Ovary (tissue), 9 donors: Measurements from ENCODE around the gene SIRT1. TPM values are rescaled to one million over a fixed set of nuclear protein-coding genes. Genes with fewer than 3 reads are reported as not detected.
"Not testable (repeated sequence)": the region's sequence is repeated elsewhere in the genome, so short reads cannot be mapped to it uniquely, and the experiment has no call there.

ENCODE experiments used
- DNase-seq, 5 donors: peaks; one replicate each; pipeline ENCODE4 v3.0.0-alpha.2; 2019 to 2020
- H3K27ac ChIP-seq, 2 donors: fragments of 200-600 bp; one replicate each; pipeline versions ENCODE4 v1.5.1 to v1.8.0; 2019 to 2022
- H3K27me3 ChIP-seq: fragments of 200-600 bp; one replicate; pipeline ENCODE4 v1.8.0; 2022
- H3K36me3 ChIP-seq: fragments of 200-600 bp; sonication (generic); one replicate; pipeline ENCODE4 v1.5.1; 2019
- H3K4me1 ChIP-seq: one replicate; pipeline ENCODE4 v1.8.1; 2013; ENCODE audit warnings: mild to moderate bottlenecking, moderate library complexity; ENCODE audit not compliant: insufficient read depth
- H3K4me3 ChIP-seq: fragments of 200-600 bp; sonication (generic); one replicate; pipeline ENCODE4 v1.5.1; 2017
- H3K9me3 ChIP-seq, 2 donors: fragments of 200-600 bp in 1 of 2; sonication (generic) in 1 of 2; one replicate each; pipeline versions ENCODE4 v1.5.1 to v1.8.1; 2013 to 2019; ENCODE audit warnings: mild to moderate bottlenecking in 1 of 2, moderate library complexity in 1 of 2
- CTCF ChIP-seq, 3 donors: fragments of 450-650 bp in 2 of 3; fragments of 200-600 bp in 1 of 3; IDR thresholded peaks; one replicate each; pipeline versions ENCODE4 v1.5.1 to v1.8.0; 2016 to 2022; ENCODE audit warnings: antibody characterized with exemption in 3 of 3, mild to moderate bottlenecking in 1 of 3
- EP300 ChIP-seq: sonication (generic); formaldehyde crosslinking; IDR thresholded peaks from one replicate; pipeline ENCODE4 v1.6.1; 2017; ENCODE audit warnings: antibody characterized with exemption
- POLR2A ChIP-seq: fragments of 450-650 bp; IDR thresholded peaks from one replicate; pipeline ENCODE4 v1.6.1; 2017; ENCODE audit warnings: antibody characterized with exemption, mild to moderate bottlenecking, moderate library complexity
- WGBS, 3 donors: extraction: QIAGEN DNeasy Blood & Tissue Kit in 1 of 3; methylation state at CpG; one replicate each; pipeline versions ENCODE4 v1.1.5 to v1.1.7; 2013 to 2017; 5-methylcytosine and 5-hydroxymethylcytosine counted together
- intact Hi-C, 4 donors: fragments of 100-400 bp; cut with DNase I; formaldehyde crosslinking; loops; one replicate each; pipeline versions ENCODE4 v1.11.0 to v1.15.1; 2022 to 2023
- polyA plus RNA-seq, 2 donors: library from polyadenylated mRNA; stranded (reverse); fragments of 200-250 nt in 1 of 2; fragments of 350-450 nt in 1 of 2; fragmentation: Illumina TruSeq in 1 of 2; extraction: RNeasy Lipid Tissue Mini Kit (QIAGEN cat#74804) in 1 of 2; gene quantifications; one replicate each; pipeline ENCODE4 v1.2.3, GENCODE V29; 2013 to 2014
- small RNA-seq: library from RNA; depleted of rRNA; stranded (forward); fragments of <200 nt; gene quantifications from one replicate; pipeline ENCODE3, GENCODE V24; 2016
- total RNA-seq, 7 donors: library from RNA; depleted of rRNA in 2 of 7; stranded (reverse); fragments of >200 nt in 2 of 7; fragmentation: NEBNext Ultra II Directional in 3 of 7; extraction: Animal tissue kit (Norgen Biotek cat#: 25700) in 3 of 7; gene quantifications; one replicate each; pipeline versions ENCODE4 v1.1.0 to v1.2.4, GENCODE V29; 2016 to 2023
- donor health status: DM: no; HTN: no; CAD: no; lungs with moderate emphysema.
- donor health status: DM: no; HTN: no; CAD: no.
- donor health status: Bipolar disorder and iron deficiency.
- donor health status: DM: yes; HTN: yes; CAD: no.
- donor health status: DM: no; HTN: no; CAD: no.
- donor health status: DM: yes; HTN: yes; CAD: no.

SIRT1 gene
- total and polyA plus RNA-seq, 9 donors = 21.5 to 38.5 (median 31.2) TPM

GRCh38 chr10:67955614-67956013 is 71.2 kb downstream of the SIRT1 start:
- 97% methylated on average over 6 of the region's 6 CpGs for WGBS, 3 donors
- Histone ChIP-seq H3K27ac (no peak overlapping the region), H3K9me3 (no peaks in the 10 kb centered on the region), H3K27me3 (no peaks in the 10 kb centered on the region), H3K4me3 (no peak overlapping the region), H3K36me3 (no peaks in the 10 kb centered on the region), H3K4me1 (no peaks in the 10 kb centered on the region)
- intact Hi-C loops = no loop called here
- TF ChIP-seq CTCF (IDR thresholded peaks at IDR 0.05) (no peak), EP300 (no peak), POLR2A (no peak)
- DNase-seq = no peak

- H3K4me3 ChIP-seq = no peak overlapping the region
- no peaks in the 10 kb centered on the region for H3K9me3 ChIP-seq
- no peak for DNase-seq
- 90 to 91% (median 90%) methylated on average over 8 of the region's 8 CpGs for WGBS, 3 donors
- H3K36me3 ChIP-seq = no peaks in the 10 kb centered on the region
- H3K4me1 ChIP-seq = no peaks in the 10 kb centered on the region
- intact Hi-C loops = no loop called here
- no peak overlapping the region for H3K27ac ChIP-seq
- no peaks in the 10 kb centered on the region for H3K27me3 ChIP-seq
- TF ChIP-seq EP300 = no peak
- no peak for TF ChIP-seq POLR2A
- TF ChIP-seq CTCF (IDR thresholded peaks at IDR 0.05) = no peak
Measured at GRCh38 chr10:67959839-67960476, 75.5 kb downstream of the SIRT1 start.

- H3K27me3 ChIP-seq = no peaks in the 10 kb centered on the region
- 93 to 100% (median 97%) methylated on average over 2 of the region's 2 CpGs for WGBS, 3 donors
- intact Hi-C loops = no loop called here
- H3K36me3 ChIP-seq = no peaks in the 10 kb centered on the region
- no peak overlapping the region for H3K4me3 ChIP-seq
- H3K4me1 ChIP-seq = no peaks in the 10 kb centered on the region
- H3K27ac ChIP-seq = no peak overlapping the region
- no peak for DNase-seq
- no peaks in the 10 kb centered on the region for H3K9me3 ChIP-seq
- TF ChIP-seq EP300 (no peak), CTCF (IDR thresholded peaks at IDR 0.05) (no peak), POLR2A (no peak)
Measured at GRCh38 chr10:67965456-67965855, 81.0 kb downstream of the SIRT1 start.

- H3K27ac ChIP-seq, H3K4me1 ChIP-seq, H3K9me3 ChIP-seq, DNase-seq, H3K36me3 ChIP-seq, H3K27me3 ChIP-seq, H3K4me3 ChIP-seq, intact Hi-C loops: not testable (repeated sequence)
- WGBS, 3 donors = 94 to 98% (median 96%) methylated on average over 4 of the region's 4 CpGs
Measured at GRCh38 chr10:67966035-67966434, 81.6 kb downstream of the SIRT1 start.

Small RNA genes within 50 kb of the gene (small RNA-seq; reads per million reads assigned to genes)
- gene RNU6-523P = not detected

Other genes starting within 250 kb of the SIRT1 start
- gene CTNNA3, start 188.5 kb upstream of the SIRT1 start, total RNA-seq = 1 to 10 TPM; 2.0 to 9.7 (median 6.3) TPM
- gene CTNNA3, start 188.5 kb upstream of the SIRT1 start, polyA plus RNA-seq = 1 to 10 TPM; 1.9 to 4.0 TPM
- gene DNAJC12, start 46.5 kb upstream of the SIRT1 start, total RNA-seq = 10 to 100 TPM in 6 of 7 donors, 1 to 10 TPM in 1; 8.3 to 17.5 (median 11.3) TPM
- 10 to 100 TPM in 1 of 2 donors, 1 to 10 TPM in 1; 9.5 to 11.2 TPM for gene DNAJC12, start 46.5 kb upstream of the SIRT1 start, polyA plus RNA-seq
- 10 to 100 TPM; 36.8 to 54.7 (median 47.2) TPM for gene HERC4, start 190.6 kb downstream of the SIRT1 start, total RNA-seq
- 10 to 100 TPM; 16.4 to 23.2 TPM for gene HERC4, start 190.6 kb downstream of the SIRT1 start, polyA plus RNA-seq
- under 1 TPM in 2 of 7 donors, not detected in 5; 0.17 to 0.18 TPM for gene MYPN, start 224.8 kb downstream of the SIRT1 start, total RNA-seq
- gene MYPN, start 224.8 kb downstream of the SIRT1 start, polyA plus RNA-seq = under 1 TPM; 0.05 to 0.15 TPM